HEK293 (cell line): ENCODE results near the gene ARHGEF11.

ENCODE experiments used
- CTCF ChIA-PET: fragments of 350-600 bp; formaldehyde crosslinking; extraction: SDS; loops from one replicate; lab custom pipeline; 2021; ENCODE audit warnings: antibody characterized with exemption; lab: Yijun Ruan, JAX
- POLR2A ChIA-PET: fragments of 300-600 bp; formaldehyde crosslinking; extraction: SDS; loops from one replicate; lab custom pipeline; 2020; ENCODE audit warnings: antibody characterized with exemption, inconsistent platforms; lab: Yijun Ruan, JAX
- H3K27ac ChIP-seq: fragments of 200-500 bp; sonication (Bioruptor generic); 2 replicates; pipeline ENCODE4 v1.5.1; 2014; ENCODE audit warnings: low read depth, low read length, control low read depth, inconsistent platforms; ENCODE audit errors: extremely low read depth
- H3K36me3 ChIP-seq, 2 experiments: fragments of 200-500 bp in 1 of 2; sonication (Bioruptor generic) in 1 of 2; 1 replicate in 1 of 2; 2 replicates in 1 of 2; pipeline ENCODE4 v1.5.1; 2014 to 2017; ENCODE audit warnings: inconsistent platforms in 2 of 2, low read length in 2 of 2; ENCODE audit not compliant: control insufficient read depth in 2 of 2, insufficient read depth in 1 of 2
- H3K4me1 ChIP-seq: fragments of 200-500 bp; sonication (Bioruptor generic); 2 replicates; pipeline ENCODE4 v1.5.1; 2014; ENCODE audit warnings: mild to moderate bottlenecking, low read length, inconsistent platforms; ENCODE audit not compliant: control insufficient read depth, insufficient read depth
- H3K4me3 ChIP-seq: 2 replicates; pipeline ENCODE4 v1.5.1; 2011; ENCODE audit warnings: low read depth, mild to moderate bottlenecking, control low read depth, low read length, moderate library complexity
- H3K9me3 ChIP-seq: fragments of 200-500 bp; sonication (Bioruptor generic); 2 replicates; pipeline ENCODE4 v1.5.1; 2014; ENCODE audit warnings: low read depth, low read length, inconsistent platforms; ENCODE audit not compliant: control insufficient read depth, insufficient read depth
- SCRT1 ChIP-seq: fragments of 450-650 bp; formaldehyde crosslinking; IDR thresholded peaks from 2 replicates; pipeline ENCODE4 v1.5.1; 2016; ENCODE audit warnings: missing biosample characterization, missing genetic modification characterization, borderline replicate concordance
- SP7 ChIP-seq: fragments of 450-650 bp; formaldehyde crosslinking; IDR thresholded peaks from 2 replicates; pipeline ENCODE4 v1.5.1; 2016; ENCODE audit warnings: missing biosample characterization, missing genetic modification characterization
- ZBTB20 ChIP-seq: fragments of 450-650 bp; formaldehyde crosslinking; IDR thresholded peaks from 2 replicates; pipeline ENCODE4 v1.5.1; 2016; ENCODE audit warnings: missing biosample characterization, missing genetic modification characterization
- ZBTB49 ChIP-seq: fragments of 450-650 bp; formaldehyde crosslinking; IDR thresholded peaks from 2 replicates; pipeline ENCODE4 v1.5.1; 2016; ENCODE audit warnings: missing biosample characterization, missing genetic modification characterization, low read depth
- ZBTB7A ChIP-seq: fragments of 450-650 bp; formaldehyde crosslinking; IDR thresholded peaks from 2 replicates; pipeline ENCODE4 v1.5.1; 2016; ENCODE audit warnings: low read depth, missing biosample characterization, missing genetic modification characterization
- ZNF132 ChIP-seq: fragments of 450-650 bp; formaldehyde crosslinking; IDR thresholded peaks from 2 replicates; pipeline ENCODE4 v1.5.1; 2017; ENCODE audit warnings: missing biosample characterization, missing genetic modification characterization, borderline replicate concordance
- ZNF155 ChIP-seq: fragments of 450-650 bp; formaldehyde crosslinking; IDR thresholded peaks from 2 replicates; pipeline ENCODE4 v1.5.1; 2016; ENCODE audit warnings: missing biosample characterization, missing genetic modification characterization
- ZNF2 ChIP-seq: fragments of 450-650 bp; formaldehyde crosslinking; IDR thresholded peaks from 2 replicates; pipeline ENCODE4 v1.5.1; 2016; ENCODE audit warnings: missing biosample characterization, missing genetic modification characterization
- ZNF223 ChIP-seq: fragments of 450-650 bp; formaldehyde crosslinking; IDR thresholded peaks from 2 replicates; pipeline ENCODE4 v1.5.1; 2016; ENCODE audit warnings: missing biosample characterization, missing genetic modification characterization
- ZNF26 ChIP-seq: fragments of 450-650 bp; formaldehyde crosslinking; IDR thresholded peaks from 2 replicates; pipeline ENCODE4 v1.5.1; 2016; ENCODE audit warnings: missing biosample characterization, missing genetic modification characterization
- ZNF362 ChIP-seq: fragments of 450-650 bp; formaldehyde crosslinking; IDR thresholded peaks from 2 replicates; pipeline ENCODE4 v1.5.1; 2016; ENCODE audit warnings: missing biosample characterization, missing genetic modification characterization
- ZNF514 ChIP-seq: fragments of 450-650 bp; formaldehyde crosslinking; IDR thresholded peaks from 2 replicates; pipeline ENCODE4 v1.5.1; 2016; ENCODE audit warnings: missing biosample characterization, missing genetic modification characterization
- ZNF544 ChIP-seq: fragments of 450-650 bp; formaldehyde crosslinking; IDR thresholded peaks from 2 replicates; pipeline ENCODE4 v1.5.0; 2017; ENCODE audit warnings: missing biosample characterization, missing genetic modification characterization
- ZNF555 ChIP-seq: fragments of 450-650 bp; formaldehyde crosslinking; conservative IDR thresholded peaks from 2 replicates; pipeline ENCODE4 v1.5.1; 2017; ENCODE audit warnings: missing biosample characterization, mild to moderate bottlenecking, missing genetic modification characterization, inconsistent platforms
- ZNF580 ChIP-seq: fragments of 450-650 bp; formaldehyde crosslinking; IDR thresholded peaks from 2 replicates; pipeline ENCODE4 v1.5.1; 2016; ENCODE audit warnings: missing biosample characterization, missing genetic modification characterization
- ZNF600 ChIP-seq: fragments of 450-650 bp; formaldehyde crosslinking; IDR thresholded peaks from 2 replicates; pipeline ENCODE4 v1.5.1; 2016; ENCODE audit warnings: missing biosample characterization, missing genetic modification characterization
- ZNF677 ChIP-seq: fragments of 450-650 bp; IDR thresholded peaks from 2 replicates; pipeline ENCODE4 v1.5.0; 2018; ENCODE audit warnings: missing biosample characterization, mild to moderate bottlenecking, missing genetic modification characterization, moderate library complexity
- ZNF792 ChIP-seq: fragments of 450-650 bp; formaldehyde crosslinking; IDR thresholded peaks from 2 replicates; pipeline ENCODE4 v1.5.1; 2016; ENCODE audit warnings: missing biosample characterization, missing genetic modification characterization
- ZSCAN4 ChIP-seq: fragments of 450-650 bp; formaldehyde crosslinking; IDR thresholded peaks from 2 replicates; pipeline ENCODE4 v1.5.1; 2017; ENCODE audit warnings: missing biosample characterization, missing genetic modification characterization
- TF ChIP-seq, protein P1 (sequence below): fragments of 450-650 bp; formaldehyde crosslinking; IDR thresholded peaks from 2 replicates; pipeline ENCODE4 v1.5.1; 2016; ENCODE audit warnings: missing biosample characterization, missing genetic modification characterization
- TF ChIP-seq, protein P2 (sequence below): fragments of 450-650 bp; formaldehyde crosslinking; IDR thresholded peaks from 2 replicates; pipeline ENCODE4 v1.5.1; 2016; ENCODE audit warnings: missing biosample characterization, missing genetic modification characterization
- TF ChIP-seq, protein P3 (sequence below): fragments of 450-650 bp; IDR thresholded peaks from 2 replicates; pipeline ENCODE4 v1.5.1; 2018; ENCODE audit warnings: missing biosample characterization, mild to moderate bottlenecking, missing genetic modification characterization
- TF ChIP-seq, protein P4 (sequence below): fragments of 450-650 bp; formaldehyde crosslinking; conservative IDR thresholded peaks from 2 replicates; pipeline ENCODE4 v1.5.1; 2016; ENCODE audit warnings: low read depth, missing biosample characterization, missing genetic modification characterization

ARHGEF11 gene

GRCh38 chr1:157004327-157004726 lies 41.2 kb downstream of the ARHGEF11 start (continued):
- TF ChIP-seq SP7 (tag by site-specific recombination) (no peak), ZNF132 (no peak), ZNF26 (tag by site-specific recombination) (no peak), ZNF544 (tag by site-specific recombination) (no peak), ZSCAN4 (no peak), ZNF555 (tag by site-specific recombination) (no peak), ZNF362 (tag by site-specific recombination) (no peak), ZNF223 (tag by site-specific recombination) (no peak), ZBTB7A (tag by site-specific recombination) (no peak), ZBTB20 (tag by site-specific recombination) (no peak), ZBTB49 (tag by site-specific recombination) (no peak)

DNA sequence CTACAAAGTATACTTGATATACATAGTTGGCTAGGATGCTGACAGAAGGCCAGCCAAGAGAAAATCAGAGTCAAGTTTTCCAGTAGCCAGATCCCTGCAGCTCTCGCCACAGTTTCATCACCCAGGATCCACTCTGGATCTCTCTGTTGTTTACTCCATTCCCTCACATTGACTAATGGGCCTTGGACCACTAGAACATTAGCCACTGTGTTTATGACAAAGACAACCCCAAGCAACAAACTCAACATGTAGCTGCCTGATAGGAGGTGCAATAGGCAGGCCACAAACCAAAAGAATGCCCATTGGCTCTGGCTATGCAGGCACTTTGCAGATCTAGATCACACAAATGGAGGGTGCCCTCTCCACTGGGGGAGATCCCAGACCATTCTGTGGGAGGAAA lies 44.2 kb downstream of the ARHGEF11 start:
- ChIA-PET POLR2A (no interaction called here), CTCF (interaction anchor here (1.0 to 1.1 kb wide), 2 partner anchors 8 to 73 kb away, joined by 4 read pairs; no protein-coding TSS in a partner anchor)
- TF ChIP-seq ZNF600 (tag by site-specific recombination): no peak
- TF ChIP-seq, protein P1, sequence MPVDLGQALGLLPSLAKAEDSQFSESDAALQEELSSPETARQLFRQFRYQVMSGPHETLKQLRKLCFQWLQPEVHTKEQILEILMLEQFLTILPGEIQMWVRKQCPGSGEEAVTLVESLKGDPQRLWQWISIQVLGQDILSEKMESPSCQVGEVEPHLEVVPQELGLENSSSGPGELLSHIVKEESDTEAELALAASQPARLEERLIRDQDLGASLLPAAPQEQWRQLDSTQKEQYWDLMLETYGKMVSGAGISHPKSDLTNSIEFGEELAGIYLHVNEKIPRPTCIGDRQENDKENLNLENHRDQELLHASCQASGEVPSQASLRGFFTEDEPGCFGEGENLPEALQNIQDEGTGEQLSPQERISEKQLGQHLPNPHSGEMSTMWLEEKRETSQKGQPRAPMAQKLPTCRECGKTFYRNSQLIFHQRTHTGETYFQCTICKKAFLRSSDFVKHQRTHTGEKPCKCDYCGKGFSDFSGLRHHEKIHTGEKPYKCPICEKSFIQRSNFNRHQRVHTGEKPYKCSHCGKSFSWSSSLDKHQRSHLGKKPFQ (tag by site-specific recombination): no peak
- TF ChIP-seq ZNF677 (tag by site-specific recombination): no peak
- no peak for TF ChIP-seq SCRT1
- no peak for TF ChIP-seq ZNF514 (tag by site-specific recombination)
- TF ChIP-seq, protein P2, sequence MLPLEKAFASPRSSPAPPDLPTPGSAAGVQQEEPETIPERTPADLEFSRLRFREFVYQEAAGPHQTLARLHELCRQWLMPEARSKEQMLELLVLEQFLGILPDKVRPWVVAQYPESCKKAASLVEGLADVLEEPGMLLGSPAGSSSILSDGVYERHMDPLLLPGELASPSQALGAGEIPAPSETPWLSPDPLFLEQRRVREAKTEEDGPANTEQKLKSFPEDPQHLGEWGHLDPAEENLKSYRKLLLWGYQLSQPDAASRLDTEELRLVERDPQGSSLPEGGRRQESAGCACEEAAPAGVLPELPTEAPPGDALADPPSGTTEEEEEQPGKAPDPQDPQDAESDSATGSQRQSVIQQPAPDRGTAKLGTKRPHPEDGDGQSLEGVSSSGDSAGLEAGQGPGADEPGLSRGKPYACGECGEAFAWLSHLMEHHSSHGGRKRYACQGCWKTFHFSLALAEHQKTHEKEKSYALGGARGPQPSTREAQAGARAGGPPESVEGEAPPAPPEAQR (tag by site-specific recombination): no peak
- TF ChIP-seq ZNF580 (tag by site-specific recombination): no peak
- TF ChIP-seq, protein P3, sequence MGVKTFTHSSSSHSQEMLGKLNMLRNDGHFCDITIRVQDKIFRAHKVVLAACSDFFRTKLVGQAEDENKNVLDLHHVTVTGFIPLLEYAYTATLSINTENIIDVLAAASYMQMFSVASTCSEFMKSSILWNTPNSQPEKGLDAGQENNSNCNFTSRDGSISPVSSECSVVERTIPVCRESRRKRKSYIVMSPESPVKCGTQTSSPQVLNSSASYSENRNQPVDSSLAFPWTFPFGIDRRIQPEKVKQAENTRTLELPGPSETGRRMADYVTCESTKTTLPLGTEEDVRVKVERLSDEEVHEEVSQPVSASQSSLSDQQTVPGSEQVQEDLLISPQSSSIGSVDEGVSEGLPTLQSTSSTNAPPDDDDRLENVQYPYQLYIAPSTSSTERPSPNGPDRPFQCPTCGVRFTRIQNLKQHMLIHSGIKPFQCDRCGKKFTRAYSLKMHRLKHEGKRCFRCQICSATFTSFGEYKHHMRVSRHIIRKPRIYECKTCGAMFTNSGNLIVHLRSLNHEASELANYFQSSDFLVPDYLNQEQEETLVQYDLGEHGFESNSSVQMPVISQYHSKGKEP (tag by site-specific recombination): no peak
- TF ChIP-seq ZNF2: no peak
- TF ChIP-seq, protein P4, sequence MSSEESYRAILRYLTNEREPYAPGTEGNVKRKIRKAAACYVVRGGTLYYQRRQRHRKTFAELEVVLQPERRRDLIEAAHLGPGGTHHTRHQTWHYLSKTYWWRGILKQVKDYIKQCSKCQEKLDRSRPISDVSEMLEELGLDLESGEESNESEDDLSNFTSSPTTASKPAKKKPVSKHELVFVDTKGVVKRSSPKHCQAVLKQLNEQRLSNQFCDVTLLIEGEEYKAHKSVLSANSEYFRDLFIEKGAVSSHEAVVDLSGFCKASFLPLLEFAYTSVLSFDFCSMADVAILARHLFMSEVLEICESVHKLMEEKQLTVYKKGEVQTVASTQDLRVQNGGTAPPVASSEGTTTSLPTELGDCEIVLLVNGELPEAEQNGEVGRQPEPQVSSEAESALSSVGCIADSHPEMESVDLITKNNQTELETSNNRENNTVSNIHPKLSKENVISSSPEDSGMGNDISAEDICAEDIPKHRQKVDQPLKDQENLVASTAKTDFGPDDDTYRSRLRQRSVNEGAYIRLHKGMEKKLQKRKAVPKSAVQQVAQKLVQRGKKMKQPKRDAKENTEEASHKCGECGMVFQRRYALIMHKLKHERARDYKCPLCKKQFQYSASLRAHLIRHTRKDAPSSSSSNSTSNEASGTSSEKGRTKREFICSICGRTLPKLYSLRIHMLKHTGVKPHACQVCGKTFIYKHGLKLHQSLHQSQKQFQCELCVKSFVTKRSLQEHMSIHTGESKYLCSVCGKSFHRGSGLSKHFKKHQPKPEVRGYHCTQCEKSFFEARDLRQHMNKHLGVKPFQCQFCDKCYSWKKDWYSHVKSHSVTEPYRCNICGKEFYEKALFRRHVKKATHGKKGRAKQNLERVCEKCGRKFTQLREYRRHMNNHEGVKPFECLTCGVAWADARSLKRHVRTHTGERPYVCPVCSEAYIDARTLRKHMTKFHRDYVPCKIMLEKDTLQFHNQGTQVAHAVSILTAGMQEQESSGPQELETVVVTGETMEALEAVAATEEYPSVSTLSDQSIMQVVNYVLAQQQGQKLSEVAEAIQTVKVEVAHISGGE: no peak
- no peak for TF ChIP-seq ZNF792 (tag by site-specific recombination)
- TF ChIP-seq ZNF155 (tag by site-specific recombination): no peak

More for the DNA sequence above, 44.2 kb downstream of the ARHGEF11 start:
- Histone ChIP-seq H3K36me3 (no peaks in the 10 kb centered on the region), H3K9me3 (no peaks in the 10 kb centered on the region), H3K4me3 (no peak overlapping the region), H3K27ac (no peak overlapping the region), H3K4me1 (no peaks in the 10 kb centered on the region)
